OCI-LY3 (cell line): ENCODE measurements around the gene TRRAP.

Experiments
- EZH2phosphoT487 ChIP-seq: fragments of 200-600 bp; shearing (Covaris generic); IDR thresholded peaks from 2 replicates; pipeline ENCODE4 v1.6.1; 2018; ENCODE audit warnings: antibody characterized with exemption, mixed run types, low read depth
- TF ChIP-seq, protein P1 (sequence below): fragments of 200-600, 300-600 bp; sonication (generic); IDR thresholded peaks from 2 replicates; pipeline ENCODE4 v1.5.1; 2014; ENCODE audit warnings: antibody characterized with exemption, low read length, low read depth

GRCh38 chr7:98878365-98879197 is at the start of gene TRRAP:
- TF ChIP-seq, protein P1, sequence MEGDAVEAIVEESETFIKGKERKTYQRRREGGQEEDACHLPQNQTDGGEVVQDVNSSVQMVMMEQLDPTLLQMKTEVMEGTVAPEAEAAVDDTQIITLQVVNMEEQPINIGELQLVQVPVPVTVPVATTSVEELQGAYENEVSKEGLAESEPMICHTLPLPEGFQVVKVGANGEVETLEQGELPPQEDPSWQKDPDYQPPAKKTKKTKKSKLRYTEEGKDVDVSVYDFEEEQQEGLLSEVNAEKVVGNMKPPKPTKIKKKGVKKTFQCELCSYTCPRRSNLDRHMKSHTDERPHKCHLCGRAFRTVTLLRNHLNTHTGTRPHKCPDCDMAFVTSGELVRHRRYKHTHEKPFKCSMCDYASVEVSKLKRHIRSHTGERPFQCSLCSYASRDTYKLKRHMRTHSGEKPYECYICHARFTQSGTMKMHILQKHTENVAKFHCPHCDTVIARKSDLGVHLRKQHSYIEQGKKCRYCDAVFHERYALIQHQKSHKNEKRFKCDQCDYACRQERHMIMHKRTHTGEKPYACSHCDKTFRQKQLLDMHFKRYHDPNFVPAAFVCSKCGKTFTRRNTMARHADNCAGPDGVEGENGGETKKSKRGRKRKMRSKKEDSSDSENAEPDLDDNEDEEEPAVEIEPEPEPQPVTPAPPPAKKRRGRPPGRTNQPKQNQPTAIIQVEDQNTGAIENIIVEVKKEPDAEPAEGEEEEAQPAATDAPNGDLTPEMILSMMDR = peak; percentile 68
- TF ChIP-seq EZH2phosphoT487 = no peak
